ENCODE results near the gene NUP62.

Gene NUP62

DNA sequence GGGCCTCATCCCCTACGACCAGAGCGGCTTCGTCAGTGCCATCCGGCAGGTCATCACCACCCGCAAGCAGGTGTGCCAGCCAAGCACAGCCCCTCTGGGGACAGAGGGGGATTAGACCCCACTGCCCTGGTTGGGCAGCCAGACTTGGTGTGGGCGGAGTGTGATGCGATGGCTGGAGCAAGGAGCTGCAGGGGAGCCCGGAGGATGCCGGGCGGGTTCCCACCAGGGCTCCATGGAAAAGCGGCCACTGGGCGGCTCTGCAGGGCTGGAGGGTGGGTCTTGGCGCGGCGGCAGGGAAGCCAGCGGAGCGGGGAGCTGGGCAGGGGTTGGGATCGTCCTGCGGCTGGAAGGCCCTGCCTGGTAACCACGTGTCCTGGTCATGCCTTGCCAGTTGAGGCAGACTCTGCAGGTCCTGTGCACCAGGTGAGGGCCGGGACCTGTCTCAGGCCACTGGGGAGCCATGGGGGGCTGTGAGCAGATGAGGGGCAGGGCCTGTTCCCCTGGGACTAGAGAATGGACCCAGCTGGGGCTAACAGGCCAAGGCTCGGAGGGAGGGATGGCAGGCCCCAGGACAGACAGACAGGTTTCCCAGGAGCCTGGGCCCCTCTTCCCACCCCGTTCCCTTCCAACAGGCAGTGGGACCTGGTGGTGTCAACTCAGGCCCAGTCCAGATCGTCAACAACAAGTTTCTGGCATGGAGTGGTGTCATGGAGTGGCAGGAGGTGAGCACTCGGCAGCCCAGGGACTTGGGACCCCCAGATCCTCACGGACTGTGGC, 72.1 kb downstream of the NUP62 start:
- DNase-seq (ENCODE audit: low spot score): no peak
- TF ChIP-seq, protein P1, sequence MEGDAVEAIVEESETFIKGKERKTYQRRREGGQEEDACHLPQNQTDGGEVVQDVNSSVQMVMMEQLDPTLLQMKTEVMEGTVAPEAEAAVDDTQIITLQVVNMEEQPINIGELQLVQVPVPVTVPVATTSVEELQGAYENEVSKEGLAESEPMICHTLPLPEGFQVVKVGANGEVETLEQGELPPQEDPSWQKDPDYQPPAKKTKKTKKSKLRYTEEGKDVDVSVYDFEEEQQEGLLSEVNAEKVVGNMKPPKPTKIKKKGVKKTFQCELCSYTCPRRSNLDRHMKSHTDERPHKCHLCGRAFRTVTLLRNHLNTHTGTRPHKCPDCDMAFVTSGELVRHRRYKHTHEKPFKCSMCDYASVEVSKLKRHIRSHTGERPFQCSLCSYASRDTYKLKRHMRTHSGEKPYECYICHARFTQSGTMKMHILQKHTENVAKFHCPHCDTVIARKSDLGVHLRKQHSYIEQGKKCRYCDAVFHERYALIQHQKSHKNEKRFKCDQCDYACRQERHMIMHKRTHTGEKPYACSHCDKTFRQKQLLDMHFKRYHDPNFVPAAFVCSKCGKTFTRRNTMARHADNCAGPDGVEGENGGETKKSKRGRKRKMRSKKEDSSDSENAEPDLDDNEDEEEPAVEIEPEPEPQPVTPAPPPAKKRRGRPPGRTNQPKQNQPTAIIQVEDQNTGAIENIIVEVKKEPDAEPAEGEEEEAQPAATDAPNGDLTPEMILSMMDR (IDR thresholded peaks at IDR 0.05): no peak

More for the DNA sequence above, 72.1 kb downstream of the NUP62 start:
- H3K4me3 ChIP-seq: no peak overlapping the region
- peak overlapping the region in 1 of 2 donors; percentile 15 for H3K27ac ChIP-seq
